Measurements from ENCODE around the gene TESMIN. TPM values are rescaled to one million over a fixed set of nuclear protein-coding genes. Genes with fewer than 3 reads are reported as not detected.

Gene TESMIN
- total RNA-seq, 4 donors from 2014 or later: 0.16 to 0.17 TPM; not detected in 2

- Histone ChIP-seq H3K27me3 (peaks cover 8 to 25% (median 11%) of the 10 kb centered on the region in 3 donors), H3K9me3 (no peaks in the 10 kb centered on the region), H3K27ac (no peak overlapping the region), H3K4me3 (no peak overlapping the region), H3K4me1 (peaks cover 9 to 10% of the 10 kb centered on the region in 2 donors), H3K36me3 (no peaks in the 10 kb centered on the region)
- ATAC-seq (no peak), DNase-seq (no peak)
- in situ Hi-C loops (cut with MboI; ENCODE audit: low sequenced_read_pairs in 4 of 4): no loop called here
- intact Hi-C loops (cut with DNase I; ENCODE audit: low total_unique reads): no loop called here
- no peak for TF ChIP-seq POLR2A (IDR thresholded peaks at IDR 0.05)
- TF ChIP-seq, protein P1, sequence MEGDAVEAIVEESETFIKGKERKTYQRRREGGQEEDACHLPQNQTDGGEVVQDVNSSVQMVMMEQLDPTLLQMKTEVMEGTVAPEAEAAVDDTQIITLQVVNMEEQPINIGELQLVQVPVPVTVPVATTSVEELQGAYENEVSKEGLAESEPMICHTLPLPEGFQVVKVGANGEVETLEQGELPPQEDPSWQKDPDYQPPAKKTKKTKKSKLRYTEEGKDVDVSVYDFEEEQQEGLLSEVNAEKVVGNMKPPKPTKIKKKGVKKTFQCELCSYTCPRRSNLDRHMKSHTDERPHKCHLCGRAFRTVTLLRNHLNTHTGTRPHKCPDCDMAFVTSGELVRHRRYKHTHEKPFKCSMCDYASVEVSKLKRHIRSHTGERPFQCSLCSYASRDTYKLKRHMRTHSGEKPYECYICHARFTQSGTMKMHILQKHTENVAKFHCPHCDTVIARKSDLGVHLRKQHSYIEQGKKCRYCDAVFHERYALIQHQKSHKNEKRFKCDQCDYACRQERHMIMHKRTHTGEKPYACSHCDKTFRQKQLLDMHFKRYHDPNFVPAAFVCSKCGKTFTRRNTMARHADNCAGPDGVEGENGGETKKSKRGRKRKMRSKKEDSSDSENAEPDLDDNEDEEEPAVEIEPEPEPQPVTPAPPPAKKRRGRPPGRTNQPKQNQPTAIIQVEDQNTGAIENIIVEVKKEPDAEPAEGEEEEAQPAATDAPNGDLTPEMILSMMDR (IDR thresholded peaks at IDR 0.05 in 4 of 5, conservative IDR thresholded peaks at IDR 0.05 in 1 of 5): no peak
Observed at GRCh38 chr11:68748061-68748460, 3.3 kb downstream of the TESMIN start.

DNA sequence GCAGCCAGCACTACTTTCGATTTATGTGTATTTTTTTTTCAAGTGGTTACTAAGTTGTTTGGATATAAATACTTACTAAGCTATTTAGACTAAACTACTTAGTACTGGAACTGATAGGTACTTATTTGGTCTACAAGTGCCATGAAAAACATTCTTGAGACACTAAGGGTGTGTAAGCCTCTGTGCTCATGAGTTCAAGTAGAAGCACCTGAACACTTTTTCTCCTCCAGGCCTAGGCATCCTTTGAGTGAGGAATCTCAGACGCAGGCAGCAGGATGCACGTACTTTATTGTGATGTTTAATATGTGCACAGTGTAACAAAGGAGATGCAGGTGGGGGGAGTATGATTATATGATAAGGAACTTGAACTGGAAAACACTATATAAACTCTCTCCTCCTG, 7.8 kb downstream of the TESMIN start:
- intact Hi-C loops (cut with DNase I; ENCODE audit: low total_unique reads) (no loop called here), in situ Hi-C loops (cut with MboI; ENCODE audit: low sequenced_read_pairs in 4 of 4) (no loop called here)
- no peak for DNase-seq
- Histone ChIP-seq H3K36me3 (no peaks in the 10 kb centered on the region), H3K4me1 (no peaks in the 10 kb centered on the region), H3K27me3 (no peaks in the 10 kb centered on the region), H3K27ac (no peak overlapping the region), H3K9me3 (no peaks in the 10 kb centered on the region), H3K4me3 (no peak overlapping the region)
- ATAC-seq: no peak
- TF ChIP-seq, protein P1 (IDR thresholded peaks at IDR 0.05 in 4 of 5, conservative IDR thresholded peaks at IDR 0.05 in 1 of 5): no peak
- TF ChIP-seq POLR2A (IDR thresholded peaks at IDR 0.05): no peak

DNA sequence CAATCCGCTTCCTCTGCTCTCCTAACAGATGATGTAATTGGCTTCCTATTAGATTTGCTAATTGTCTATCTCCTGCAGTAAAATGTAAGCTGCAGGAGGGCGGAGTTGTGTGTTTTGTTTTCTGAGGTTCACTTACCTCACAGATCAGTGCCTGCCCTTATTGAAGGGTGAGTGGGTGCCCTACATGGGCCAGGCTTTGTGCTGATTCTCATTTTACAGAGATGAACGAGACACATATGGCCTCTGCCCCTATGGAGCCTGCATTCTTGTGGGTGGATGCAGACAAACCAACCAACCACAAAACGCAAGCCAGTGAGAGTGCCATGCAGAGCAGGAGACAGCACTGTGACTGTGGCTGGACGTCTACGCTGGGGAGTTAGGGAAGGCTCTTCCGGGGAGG, 9.9 kb downstream of the TESMIN start:
- H3K27me3 ChIP-seq: no peaks in the 10 kb centered on the region
- no peaks in the 10 kb centered on the region for H3K36me3 ChIP-seq
- in situ Hi-C loops (cut with MboI; ENCODE audit: low sequenced_read_pairs in 4 of 4): no loop called here

GRCh38 chr11:68735646-68736045, 15.7 kb downstream of the TESMIN start:
- no peak overlapping the region for H3K27ac ChIP-seq
- H3K4me3 ChIP-seq: no peak overlapping the region
- no peak for DNase-seq
- TF ChIP-seq, protein P1 (IDR thresholded peaks at IDR 0.05 in 4 of 5, conservative IDR thresholded peaks at IDR 0.05 in 1 of 5): no peak
- no peak for TF ChIP-seq POLR2A (IDR thresholded peaks at IDR 0.05)
- H3K36me3 ChIP-seq: no peaks in the 10 kb centered on the region
- no peaks in the 10 kb centered on the region for H3K9me3 ChIP-seq
- peaks cover 0 to 7% (median 0%) of the 10 kb centered on the region in 3 donors for H3K27me3 ChIP-seq
- intact Hi-C loops (cut with DNase I; ENCODE audit: low total_unique reads) (no loop called here), in situ Hi-C loops (cut with MboI; ENCODE audit: low sequenced_read_pairs in 4 of 4) (no loop called here)
- no peak for ATAC-seq
- no peaks in the 10 kb centered on the region for H3K4me1 ChIP-seq

More for the DNA sequence above, 9.9 kb downstream of the TESMIN start:
- TF ChIP-seq, protein P1 (IDR thresholded peaks at IDR 0.05 in 4 of 5, conservative IDR thresholded peaks at IDR 0.05 in 1 of 5): no peak
- TF ChIP-seq POLR2A (IDR thresholded peaks at IDR 0.05): no peak
- H3K4me3 ChIP-seq: no peak overlapping the region
- H3K9me3 ChIP-seq: no peaks in the 10 kb centered on the region
- intact Hi-C loops (cut with DNase I; ENCODE audit: low total_unique reads): no loop called here
- H3K4me1 ChIP-seq: no peaks in the 10 kb centered on the region
- no peak overlapping the region for H3K27ac ChIP-seq
- no peak for ATAC-seq
- DNase-seq: no peak

DNA sequence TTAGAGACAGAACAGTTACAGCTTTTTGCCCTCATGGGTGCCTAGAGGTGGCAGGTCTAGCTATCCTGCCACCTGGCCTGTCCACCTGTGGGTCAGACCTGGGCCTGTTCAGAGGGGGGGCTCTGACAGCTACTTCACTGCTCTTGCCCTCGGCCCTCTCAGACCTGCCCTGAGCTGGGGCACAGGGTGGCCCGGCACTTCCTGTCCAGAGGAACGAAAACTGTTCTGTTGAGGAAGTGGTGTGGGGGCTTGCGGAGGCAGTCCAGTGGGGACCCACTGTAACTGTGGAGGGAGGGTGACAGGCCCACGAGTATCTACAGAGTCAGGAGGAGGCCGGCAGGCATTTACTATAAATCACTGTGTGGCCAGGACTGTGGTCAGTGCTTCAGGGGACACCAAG, 16.2 kb downstream of the TESMIN start:
- Histone ChIP-seq H3K27me3 (peaks cover 0 to 7% (median 0%) of the 10 kb centered on the region in 3 donors), H3K36me3 (no peaks in the 10 kb centered on the region), H3K4me1 (no peaks in the 10 kb centered on the region), H3K4me3 (no peak overlapping the region), H3K9me3 (no peaks in the 10 kb centered on the region), H3K27ac (no peak overlapping the region)
- intact Hi-C loops (cut with DNase I; ENCODE audit: low total_unique reads) (no loop called here), in situ Hi-C loops (cut with MboI; ENCODE audit: low sequenced_read_pairs in 4 of 4) (no loop called here)
- TF ChIP-seq, protein P1 (IDR thresholded peaks at IDR 0.05 in 4 of 5, conservative IDR thresholded peaks at IDR 0.05 in 1 of 5): no peak
- TF ChIP-seq POLR2A (IDR thresholded peaks at IDR 0.05): no peak
- no peak for ATAC-seq
- no peak for DNase-seq
